Astrocyte (in vitro differentiated cells and primary cell): Measurements from ENCODE around the gene PRKCE.

Experiments used
- CTCF ChIP-seq: IDR thresholded peaks from 2 replicates; pipeline ENCODE4 v1.5.1; 2011; ENCODE audit warnings: low read depth, mild to moderate bottlenecking, inconsistent platforms, low read length, moderate library complexity; ENCODE audit not compliant: insufficient read depth
- EZH2 ChIP-seq: IDR thresholded peaks from 2 replicates; pipeline ENCODE4 v1.6.1; 2012; ENCODE audit warnings: mild to moderate bottlenecking, low read length, inconsistent platforms; ENCODE audit not compliant: insufficient read depth

DNA sequence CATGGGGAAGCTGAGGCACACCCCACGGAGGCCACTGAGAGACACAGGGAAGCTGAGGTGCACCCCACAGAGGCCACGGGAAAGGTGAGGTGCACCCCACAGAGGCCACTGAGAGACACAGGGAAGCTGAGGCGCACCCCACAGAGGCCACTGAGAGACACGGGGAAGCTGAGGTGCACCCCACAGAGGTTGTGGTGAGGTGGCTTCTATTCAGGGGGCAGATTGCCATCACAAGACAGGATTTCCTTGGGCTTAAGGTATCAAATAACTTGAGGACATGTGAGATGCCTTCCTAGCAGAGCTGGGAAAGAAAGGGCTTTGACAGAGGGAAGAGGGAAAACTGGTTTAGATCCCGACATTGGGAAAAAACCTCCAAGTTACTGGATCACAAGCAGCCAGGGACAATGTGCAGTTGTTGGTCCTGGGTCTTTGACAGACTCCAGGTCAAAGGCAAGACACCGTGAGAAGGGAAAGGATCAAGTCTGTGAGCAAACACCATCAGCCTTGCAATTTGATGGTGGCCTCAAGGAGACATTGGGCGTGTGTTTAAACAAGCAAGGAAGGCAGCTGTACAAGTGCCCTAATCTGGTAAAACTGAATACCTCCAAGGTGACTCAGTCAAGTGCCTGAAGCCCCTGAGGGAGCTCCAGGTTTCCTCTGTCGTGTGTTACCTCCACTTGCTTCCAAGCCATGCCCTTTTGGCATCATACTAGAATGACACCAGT is 512.5 kb downstream of the PRKCE start:
- TF ChIP-seq CTCF (no peak), EZH2 (no peak)
